Mammary epithelial cell (primary cell): ENCODE measurements around the gene SUSD1.

Experiments
- CTCF ChIP-seq, 2 donors: IDR thresholded peaks in 1 of 2; conservative IDR thresholded peaks in 1 of 2; 2 replicates each; pipeline ENCODE4 v1.5.1; 2011 to 2012; ENCODE audit warnings: inconsistent platforms in 2 of 2, low read length in 2 of 2, mild to moderate bottlenecking in 2 of 2, control low read depth in 1 of 2, low read depth in 1 of 2; ENCODE audit not compliant: insufficient read depth in 1 of 2; ENCODE audit errors: extremely low read depth in 1 of 2
- EZH2 ChIP-seq: IDR thresholded peaks from 2 replicates; pipeline ENCODE4 v1.6.1; 2012; ENCODE audit warnings: low read length, inconsistent platforms, borderline replicate concordance

GRCh38 chr9:112056996-112057395 lies 118.1 kb downstream of the SUSD1 start:
- TF ChIP-seq CTCF (conservative IDR thresholded peaks at IDR 0.05 in 1 of 2, IDR thresholded peaks at IDR 0.05 in 1 of 2; ENCODE audit: extremely low read depth in 1 of 2, insufficient read depth in 1 of 2, low read depth in 1 of 2, low read length in 2 of 2) = no peak
- TF ChIP-seq EZH2 = no peak
